RWPE2 (cell line): Measurements from ENCODE around the gene SUPT20HL2.

Experiments
- ATAC-seq: fragments of 200-7000 bp; cut with Tn5 transposase; 3 replicates; pipeline ENCODE4 v1.9.1; 2021; ENCODE audit warnings: low read depth
- DNase-seq: peaks from one replicate; pipeline ENCODE4 v3.0.0-alpha.2; 2020; ENCODE audit warnings: low spot score
- H3K27ac ChIP-seq: fragments of 450-650 bp; 2 replicates; pipeline ENCODE4 v1.5.1; 2017; ENCODE audit warnings: mild to moderate bottlenecking; ENCODE audit not compliant: poor library complexity, severe bottlenecking
- H3K27me3 ChIP-seq: fragments of 250-450 bp; sonication (Bioruptor Pico); 2 replicates; pipeline ENCODE4 v1.5.1; 2021; ENCODE audit warnings: mild to moderate bottlenecking, moderate library complexity; ENCODE audit not compliant: insufficient read depth, poor library complexity, severe bottlenecking
- H3K36me3 ChIP-seq: fragments of 250-450 bp; sonication (Bioruptor Pico); 2 replicates; pipeline ENCODE4 v1.5.1; 2020; ENCODE audit warnings: low read depth, mild to moderate bottlenecking, moderate library complexity
- H3K4me1 ChIP-seq: fragments of 250-450 bp; sonication (Bioruptor Pico); 2 replicates; pipeline ENCODE4 v1.5.1; 2021; ENCODE audit warnings: mild to moderate bottlenecking, moderate library complexity; ENCODE audit not compliant: insufficient read depth, poor library complexity, severe bottlenecking
- H3K4me3 ChIP-seq: fragments of 250-450 bp; sonication (Bioruptor Pico); 2 replicates; pipeline ENCODE4 v1.5.1; 2021; ENCODE audit warnings: mild to moderate bottlenecking, moderate library complexity; ENCODE audit not compliant: severe bottlenecking
- H3K9me3 ChIP-seq: fragments of 250-450 bp; sonication (Bioruptor Pico); 2 replicates; pipeline ENCODE4 v1.5.1; 2021; ENCODE audit warnings: mild to moderate bottlenecking, moderate library complexity; ENCODE audit not compliant: severe bottlenecking
- TF ChIP-seq, protein P1 (sequence below): fragments of 450-650 bp; IDR thresholded peaks from one replicate; pipeline ENCODE4 v1.5.1; 2017; ENCODE audit warnings: mild to moderate bottlenecking, moderate library complexity; ENCODE audit not compliant: poor library complexity, severe bottlenecking

The SUPT20HL2 gene

GRCh38 chrX:24268786-24269185 lies 45.1 kb downstream of the SUPT20HL2 start:
- Histone ChIP-seq H3K27me3 (no peaks in the 10 kb centered on the region), H3K4me1 (no peaks in the 10 kb centered on the region), H3K4me3 (no peak overlapping the region), H3K27ac (no peak overlapping the region), H3K9me3 (no peaks in the 10 kb centered on the region), H3K36me3 (no peaks in the 10 kb centered on the region)
- no peak for ATAC-seq
- no peak for DNase-seq
- TF ChIP-seq, protein P1, sequence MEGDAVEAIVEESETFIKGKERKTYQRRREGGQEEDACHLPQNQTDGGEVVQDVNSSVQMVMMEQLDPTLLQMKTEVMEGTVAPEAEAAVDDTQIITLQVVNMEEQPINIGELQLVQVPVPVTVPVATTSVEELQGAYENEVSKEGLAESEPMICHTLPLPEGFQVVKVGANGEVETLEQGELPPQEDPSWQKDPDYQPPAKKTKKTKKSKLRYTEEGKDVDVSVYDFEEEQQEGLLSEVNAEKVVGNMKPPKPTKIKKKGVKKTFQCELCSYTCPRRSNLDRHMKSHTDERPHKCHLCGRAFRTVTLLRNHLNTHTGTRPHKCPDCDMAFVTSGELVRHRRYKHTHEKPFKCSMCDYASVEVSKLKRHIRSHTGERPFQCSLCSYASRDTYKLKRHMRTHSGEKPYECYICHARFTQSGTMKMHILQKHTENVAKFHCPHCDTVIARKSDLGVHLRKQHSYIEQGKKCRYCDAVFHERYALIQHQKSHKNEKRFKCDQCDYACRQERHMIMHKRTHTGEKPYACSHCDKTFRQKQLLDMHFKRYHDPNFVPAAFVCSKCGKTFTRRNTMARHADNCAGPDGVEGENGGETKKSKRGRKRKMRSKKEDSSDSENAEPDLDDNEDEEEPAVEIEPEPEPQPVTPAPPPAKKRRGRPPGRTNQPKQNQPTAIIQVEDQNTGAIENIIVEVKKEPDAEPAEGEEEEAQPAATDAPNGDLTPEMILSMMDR: no peak

DNA sequence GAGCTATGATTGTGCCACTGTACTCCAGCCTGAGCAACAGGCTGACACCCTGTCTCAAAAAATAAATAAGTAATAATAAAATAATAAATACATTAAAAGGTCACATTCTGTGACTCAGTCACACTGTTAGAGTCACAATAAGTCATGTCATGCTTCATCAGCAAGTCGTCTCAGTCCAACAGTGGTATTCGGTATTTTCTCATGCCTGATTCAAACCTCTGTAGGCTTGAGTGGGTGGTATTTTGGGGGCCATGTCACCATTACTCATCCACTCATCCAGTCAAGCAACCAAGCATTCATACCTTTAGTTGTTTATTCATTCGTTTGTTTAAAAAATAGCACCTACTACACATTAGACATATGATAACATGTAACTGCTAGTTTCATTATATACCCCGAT lies 46.9 kb downstream of the SUPT20HL2 start:
- DNase-seq (no peak), ATAC-seq (no peak)
- TF ChIP-seq, protein P1: no peak
- Histone ChIP-seq H3K4me3 (no peak overlapping the region), H3K36me3 (no peaks in the 10 kb centered on the region), H3K27me3 (no peaks in the 10 kb centered on the region), H3K4me1 (no peaks in the 10 kb centered on the region), H3K27ac (no peak overlapping the region), H3K9me3 (no peaks in the 10 kb centered on the region)

- no peaks in the 10 kb centered on the region for H3K36me3 ChIP-seq
- H3K4me1 ChIP-seq: no peaks in the 10 kb centered on the region
- TF ChIP-seq, protein P1: no peak
- H3K27me3 ChIP-seq: no peaks in the 10 kb centered on the region
- H3K4me3 ChIP-seq: no peak overlapping the region
- no peak for DNase-seq
- no peaks in the 10 kb centered on the region for H3K9me3 ChIP-seq
- ATAC-seq: peak; percentile 31; the same call in 1 of the 3 replicates
- no peak overlapping the region for H3K27ac ChIP-seq
Observed at GRCh38 chrX:24264383-24264782, 49.5 kb downstream of the SUPT20HL2 start.

GRCh38 chrX:24262309-24262708 lies 51.6 kb downstream of the SUPT20HL2 start:
- H3K36me3 ChIP-seq: no peaks in the 10 kb centered on the region

More at GRCh38 chrX:24262309-24262708, 51.6 kb downstream of the SUPT20HL2 start:
- no peaks in the 10 kb centered on the region for H3K4me1 ChIP-seq
- H3K4me3 ChIP-seq: no peak overlapping the region
- ATAC-seq (no peak), DNase-seq (no peak)
- H3K9me3 ChIP-seq: no peaks in the 10 kb centered on the region
- TF ChIP-seq, protein P1: no peak
- no peaks in the 10 kb centered on the region for H3K27me3 ChIP-seq
- H3K27ac ChIP-seq: no peak overlapping the region
